ENCODE measurements around the gene UNC5CL. TPM values are rescaled to one million over a fixed set of nuclear protein-coding genes. Genes with fewer than 3 reads are reported as not detected.

UNC5CL gene
- total RNA-seq, 1 donor, result not detected

- H3K4me3 ChIP-seq (ENCODE audit: insufficient read depth, low read length), result no peak overlapping the region
- no peak for DNase-seq (ENCODE audit: insufficient read length, low spot score, missing footprints)
- H3K27ac ChIP-seq (ENCODE audit: low read depth, low read length), result no peak overlapping the region
- no peaks in the 10 kb centered on the region for H3K27me3 ChIP-seq (ENCODE audit: insufficient read depth, low read length)
- no peaks in the 10 kb centered on the region for H4K20me1 ChIP-seq (ENCODE audit: insufficient read depth, low read length)
- H3K36me3 ChIP-seq (ENCODE audit: insufficient read depth, low read length), result peaks cover 2% of the 10 kb centered on the region
- no peaks in the 10 kb centered on the region for H3K9me3 ChIP-seq (ENCODE audit: low read depth, low read length)
- peaks cover 2% of the 10 kb centered on the region for H3K4me1 ChIP-seq (ENCODE audit: insufficient read depth, low read length)
- H2AFZ ChIP-seq (ENCODE audit: low read length), result no peak overlapping the region
- no peaks in the 10 kb centered on the region for H3K79me2 ChIP-seq (ENCODE audit: insufficient read depth, low read length)
- TF ChIP-seq, protein P1, sequence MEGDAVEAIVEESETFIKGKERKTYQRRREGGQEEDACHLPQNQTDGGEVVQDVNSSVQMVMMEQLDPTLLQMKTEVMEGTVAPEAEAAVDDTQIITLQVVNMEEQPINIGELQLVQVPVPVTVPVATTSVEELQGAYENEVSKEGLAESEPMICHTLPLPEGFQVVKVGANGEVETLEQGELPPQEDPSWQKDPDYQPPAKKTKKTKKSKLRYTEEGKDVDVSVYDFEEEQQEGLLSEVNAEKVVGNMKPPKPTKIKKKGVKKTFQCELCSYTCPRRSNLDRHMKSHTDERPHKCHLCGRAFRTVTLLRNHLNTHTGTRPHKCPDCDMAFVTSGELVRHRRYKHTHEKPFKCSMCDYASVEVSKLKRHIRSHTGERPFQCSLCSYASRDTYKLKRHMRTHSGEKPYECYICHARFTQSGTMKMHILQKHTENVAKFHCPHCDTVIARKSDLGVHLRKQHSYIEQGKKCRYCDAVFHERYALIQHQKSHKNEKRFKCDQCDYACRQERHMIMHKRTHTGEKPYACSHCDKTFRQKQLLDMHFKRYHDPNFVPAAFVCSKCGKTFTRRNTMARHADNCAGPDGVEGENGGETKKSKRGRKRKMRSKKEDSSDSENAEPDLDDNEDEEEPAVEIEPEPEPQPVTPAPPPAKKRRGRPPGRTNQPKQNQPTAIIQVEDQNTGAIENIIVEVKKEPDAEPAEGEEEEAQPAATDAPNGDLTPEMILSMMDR (IDR thresholded peaks at IDR 0.05; ENCODE audit: extremely low read depth, low read depth, low read length), result no peak
- no peak overlapping the region for H3K4me2 ChIP-seq (ENCODE audit: insufficient read depth, low read length)
Observed at GRCh38 chr6:41063884-41064285, 24.9 kb upstream of the UNC5CL start.

- TF ChIP-seq, protein P1 (IDR thresholded peaks at IDR 0.05; ENCODE audit: extremely low read depth, low read depth, low read length), result no peak
- no peak overlapping the region for H3K4me2 ChIP-seq (ENCODE audit: insufficient read depth, low read length)
Observed at GRCh38 chr6:41062056-41062455, 23.0 kb upstream of the UNC5CL start.

DNA sequence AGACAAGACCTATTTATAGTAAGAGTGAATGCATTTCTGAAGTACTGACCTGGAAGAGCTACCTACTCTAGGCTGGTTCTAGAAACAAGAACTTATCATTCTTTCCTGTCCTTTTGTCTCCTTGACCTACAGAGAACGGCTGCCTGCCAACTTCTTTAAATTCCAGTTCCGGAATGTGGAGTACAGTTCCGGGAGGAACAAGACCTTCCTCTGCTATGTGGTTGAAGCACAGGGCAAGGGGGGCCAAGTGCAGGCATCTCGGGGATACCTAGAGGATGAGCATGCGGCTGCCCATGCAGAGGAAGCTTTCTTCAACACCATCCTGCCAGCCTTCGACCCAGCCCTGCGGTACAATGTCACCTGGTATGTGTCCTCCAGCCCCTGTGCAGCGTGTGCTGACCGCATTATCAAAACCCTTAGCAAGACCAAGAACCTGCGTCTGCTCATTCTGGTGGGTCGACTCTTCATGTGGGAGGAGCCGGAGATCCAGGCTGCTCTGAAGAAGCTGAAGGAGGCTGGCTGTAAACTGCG, 22.2 kb upstream of the UNC5CL start:
- Histone ChIP-seq H3K4me1 (ENCODE audit: insufficient read depth, low read length) (peaks cover 2% of the 10 kb centered on the region), H3K27me3 (ENCODE audit: insufficient read depth, low read length) (no peaks in the 10 kb centered on the region), H2AFZ (ENCODE audit: low read length) (no peak overlapping the region), H4K20me1 (ENCODE audit: insufficient read depth, low read length) (no peaks in the 10 kb centered on the region), H3K79me2 (ENCODE audit: insufficient read depth, low read length) (no peaks in the 10 kb centered on the region), H3K36me3 (ENCODE audit: insufficient read depth, low read length) (no peaks in the 10 kb centered on the region), H3K4me2 (ENCODE audit: insufficient read depth, low read length) (no peak overlapping the region), H3K9me3 (ENCODE audit: low read depth, low read length) (no peaks in the 10 kb centered on the region), H3K4me3 (ENCODE audit: insufficient read depth, low read length) (no peak overlapping the region), H3K27ac (ENCODE audit: low read depth, low read length) (no peak overlapping the region)
- TF ChIP-seq, protein P1 (IDR thresholded peaks at IDR 0.05; ENCODE audit: extremely low read depth, low read depth, low read length), result no peak
- peak; percentile 15 for DNase-seq (ENCODE audit: insufficient read length, low spot score, missing footprints)

More at GRCh38 chr6:41062056-41062455, 23.0 kb upstream of the UNC5CL start:
- no peaks in the 10 kb centered on the region for H3K36me3 ChIP-seq (ENCODE audit: insufficient read depth, low read length)
- no peaks in the 10 kb centered on the region for H4K20me1 ChIP-seq (ENCODE audit: insufficient read depth, low read length)
- no peak overlapping the region for H2AFZ ChIP-seq (ENCODE audit: low read length)
- H3K79me2 ChIP-seq (ENCODE audit: insufficient read depth, low read length), result no peaks in the 10 kb centered on the region
- no peak overlapping the region for H3K27ac ChIP-seq (ENCODE audit: low read depth, low read length)
- no peaks in the 10 kb centered on the region for H3K27me3 ChIP-seq (ENCODE audit: insufficient read depth, low read length)
- H3K4me1 ChIP-seq (ENCODE audit: insufficient read depth, low read length), result peaks cover 2% of the 10 kb centered on the region
- H3K4me3 ChIP-seq (ENCODE audit: insufficient read depth, low read length), result no peak overlapping the region
- DNase-seq (ENCODE audit: insufficient read length, low spot score, missing footprints), result no peak
- H3K9me3 ChIP-seq (ENCODE audit: low read depth, low read length), result no peaks in the 10 kb centered on the region

DNA sequence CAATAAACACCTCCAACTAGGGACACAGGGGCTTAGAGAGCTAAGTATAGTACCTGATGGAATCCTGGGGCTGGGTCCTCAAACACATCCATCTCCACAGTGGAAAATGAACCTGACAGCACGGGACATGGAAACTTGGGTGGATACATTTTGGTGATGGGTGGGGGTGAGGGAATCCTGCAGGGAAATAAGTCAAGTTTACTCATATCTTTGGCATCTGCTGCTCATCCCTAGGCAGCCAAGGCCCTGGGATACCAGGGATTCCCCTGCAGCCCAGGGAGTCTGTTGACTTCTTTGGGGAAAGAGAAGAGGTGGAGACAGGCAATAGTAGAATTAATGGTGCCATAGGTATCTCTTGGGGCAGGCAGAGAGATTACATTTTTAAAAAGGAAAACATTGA, 20.5 kb upstream of the UNC5CL start:
- H3K9me3 ChIP-seq (ENCODE audit: low read depth, low read length), result no peaks in the 10 kb centered on the region
- H3K4me3 ChIP-seq (ENCODE audit: insufficient read depth, low read length), result no peak overlapping the region
- H3K36me3 ChIP-seq (ENCODE audit: insufficient read depth, low read length), result no peaks in the 10 kb centered on the region
- no peak overlapping the region for H2AFZ ChIP-seq (ENCODE audit: low read length)
- H3K79me2 ChIP-seq (ENCODE audit: insufficient read depth, low read length), result no peaks in the 10 kb centered on the region
- H3K4me1 ChIP-seq (ENCODE audit: insufficient read depth, low read length), result peaks cover 2% of the 10 kb centered on the region
- H3K27ac ChIP-seq (ENCODE audit: low read depth, low read length), result no peak overlapping the region
- no peak overlapping the region for H3K4me2 ChIP-seq (ENCODE audit: insufficient read depth, low read length)
- DNase-seq (ENCODE audit: insufficient read length, low spot score, missing footprints), result peak; percentile 45
- peaks cover 3% of the 10 kb centered on the region for H3K27me3 ChIP-seq (ENCODE audit: insufficient read depth, low read length)
- no peaks in the 10 kb centered on the region for H4K20me1 ChIP-seq (ENCODE audit: insufficient read depth, low read length)
- TF ChIP-seq, protein P1 (IDR thresholded peaks at IDR 0.05; ENCODE audit: extremely low read depth, low read depth, low read length), result no peak

Data from osteoblast (primary cell).